ENCODE measurements around the gene ETV2.
"Not testable (repeated sequence)": the region's sequence is repeated elsewhere in the genome, so short reads cannot be mapped to it uniquely, and the experiment has no call there.

Gene ETV2

GRCh38 chr19:35641515-35642151 is at the start of gene ETV2:
TSS of gene ETV2 (plus strand) at chr19:35641745. CDS start at chr19:35642461, 716 bp downstream.
- no peak for DNase-seq

- DNase-seq, result no peak
Observed at GRCh38 chr19:35592226-35592625, 49.3 kb upstream of the ETV2 start.

- not testable (repeated sequence) for DNase-seq
Observed at GRCh38 chr19:35595026-35595425, 46.5 kb upstream of the ETV2 start.

GRCh38 chr19:35595928-35596327 is 45.6 kb upstream of the ETV2 start:
- no peak for DNase-seq

- no peak for DNase-seq
Observed at GRCh38 chr19:35596366-35596999, 45.1 kb upstream of the ETV2 start.

- DNase-seq, result no peak
Observed at GRCh38 chr19:35601971-35602370, 39.6 kb upstream of the ETV2 start.

- not testable (repeated sequence) for DNase-seq
Observed at GRCh38 chr19:35604436-35604835, 37.1 kb upstream of the ETV2 start.

GRCh38 chr19:35607170-35607569 is 34.4 kb upstream of the ETV2 start:
- not testable (repeated sequence) for DNase-seq

GRCh38 chr19:35607661-35608060 is 33.9 kb upstream of the ETV2 start:
- no peak for DNase-seq

GRCh38 chr19:35608251-35608650 is 33.3 kb upstream of the ETV2 start:
- no peak for DNase-seq

GRCh38 chr19:35609851-35610353 is 31.6 kb upstream of the ETV2 start:
- DNase-seq, result no peak

- no peak for DNase-seq
Observed at GRCh38 chr19:35612224-35612558, 29.4 kb upstream of the ETV2 start.

GRCh38 chr19:35612559-35613321 is 28.8 kb upstream of the ETV2 start, which contains the start of gene HAUS5:
TSS of gene HAUS5 (plus strand) at chr19:35612735. CDS start at chr19:35612795, 60 bp downstream.
- peak; percentile 73 for DNase-seq

GRCh38 chr19:35613574-35613973 is 28.0 kb upstream of the ETV2 start:
- no peak for DNase-seq

GRCh38 chr19:35615036-35615435 is 26.5 kb upstream of the ETV2 start:
- no peak for DNase-seq

- no peak for DNase-seq
Observed at GRCh38 chr19:35618857-35619256, 22.7 kb upstream of the ETV2 start.

- DNase-seq, result no peak
Observed at GRCh38 chr19:35619290-35619923, 22.1 kb upstream of the ETV2 start.

GRCh38 chr19:35620001-35620400 is 21.5 kb upstream of the ETV2 start:
- DNase-seq, result no peak

- no peak for DNase-seq
Observed at GRCh38 chr19:35621708-35622107, 19.8 kb upstream of the ETV2 start.

GRCh38 chr19:35622750-35623149 is 18.8 kb upstream of the ETV2 start:
- DNase-seq, result no peak

GRCh38 chr19:35623327-35624010 is 18.1 kb upstream of the ETV2 start:
- no peak for DNase-seq

- DNase-seq, result no peak
Observed at GRCh38 chr19:35628264-35628564, 13.3 kb upstream of the ETV2 start.
